HCT116 (cell line): Measurements from ENCODE around the gene INS. TPM values are rescaled to one million over a fixed set of nuclear protein-coding genes. Genes with fewer than 3 reads are reported as not detected.

Source experiments
- ATAC-seq: fragments of 200-7000 bp; cut with Tn5 transposase; 2 replicates; pipeline ENCODE4 v1.9.1; 2020; ENCODE audit warnings: mild to moderate bottlenecking, moderate library complexity
- BruUV-seq: library from RNA; stranded (reverse); fragments of 400-500 nt; replicated peaks from 2 replicates; lab custom pipeline; 2021; lab: Mats Ljungman, UMichigan
- CTCF ChIA-PET: fragments of 300-600 bp; sonication (Branson Sonifier 250); formaldehyde crosslinking; loops from one replicate; lab custom pipeline; 2021; ENCODE audit warnings: antibody characterized with exemption; lab: Charles Lee
- POLR2A ChIA-PET: fragments of 300-600, 350-600 bp; sonication (Branson Sonifier 250); formaldehyde crosslinking; loops from one replicate; lab custom pipeline; 2021; ENCODE audit warnings: antibody characterized with exemption; lab: Charles Lee
- RAD21 ChIA-PET, 2 experiments: fragments of 300-600 bp; sonication (Branson Sonifier 250); formaldehyde crosslinking; loops; one replicate each; lab custom pipeline; 2023; ENCODE audit warnings: low total read pairs in 2 of 2; ENCODE audit not compliant: uncharacterized antibody in 2 of 2, unreplicated experiment in 2 of 2, low non-redundant PET in 1 of 2; lab: Charles Lee
- DNase-seq: peaks from one replicate; pipeline ENCODE4 v3.0.0-alpha.2; 2010; ENCODE audit warnings: low read depth, low spot score
- H2AFZ ChIP-seq: fragments of 200-600 bp; shearing (Covaris generic), sonication (generic); 2 replicates; pipeline ENCODE4 v1.6.1; 2017; ENCODE audit warnings: low read depth, mixed run types, mixed read lengths, antibody characterized with exemption, low read length; ENCODE audit not compliant: poor library complexity, severe bottlenecking
- H3K27ac ChIP-seq: 2 replicates; pipeline ENCODE4 v1.5.1; 2012; ENCODE audit warnings: low read depth, low read length
- H3K27me3 ChIP-seq: fragments of 200-600 bp; sonication (generic); 2 replicates; pipeline ENCODE4 v1.6.1; 2016; ENCODE audit warnings: mixed run types, low read length, mixed read lengths; ENCODE audit not compliant: insufficient read depth
- H3K36me3 ChIP-seq, 2 experiments: fragments of 200-500 bp in 1 of 2; fragments of 200-600 bp in 1 of 2; sonication (Bioruptor generic) in 1 of 2; sonication (generic) in 1 of 2; 2 replicates each; pipeline versions ENCODE4 v1.5.1 to v1.6.1; 2014 to 2016; ENCODE audit warnings: low read length in 2 of 2, inconsistent platforms in 1 of 2, mixed read lengths in 1 of 2, mixed run types in 1 of 2; ENCODE audit not compliant: insufficient read depth in 2 of 2, control insufficient read depth in 1 of 2
- H3K4me1 ChIP-seq, 2 experiments: fragments of 200-600 bp in 1 of 2; sonication (generic) in 1 of 2; 2 replicates each; pipeline versions ENCODE4 v1.5.1 to v1.6.1; 2012 to 2017; ENCODE audit warnings: low read length in 2 of 2, inconsistent platforms in 1 of 2, mild to moderate bottlenecking in 1 of 2, mixed read lengths in 1 of 2, mixed run types in 1 of 2, moderate library complexity in 1 of 2; ENCODE audit not compliant: insufficient read depth in 2 of 2, control insufficient read depth in 1 of 2
- H3K4me2 ChIP-seq: fragments of 200-600 bp; sonication (generic); 2 replicates; pipeline ENCODE4 v1.6.1; 2017; ENCODE audit warnings: mixed run types, low read length, mixed read lengths
- H3K4me3 ChIP-seq, 2 experiments: fragments of 200-600 bp in 1 of 2; sonication (generic) in 1 of 2; replicated peaks in 1 of 2; 2 replicates each; pipeline ENCODE4 v1.5.1; 2011 to 2016; ENCODE audit warnings: low read length in 2 of 2, control low read depth in 1 of 2, low read depth in 1 of 2, mild to moderate bottlenecking in 1 of 2, mixed read lengths in 1 of 2, mixed run types in 1 of 2
- H3K79me2 ChIP-seq: fragments of 200-600 bp; sonication (generic); 2 replicates; pipeline ENCODE4 v1.6.1; 2017; ENCODE audit warnings: mild to moderate bottlenecking, mixed run types, low read length, moderate library complexity, mixed read lengths; ENCODE audit not compliant: insufficient read depth
- H3K9ac ChIP-seq: fragments of 200-600 bp; sonication (generic); 2 replicates; pipeline ENCODE4 v1.6.1; 2016; ENCODE audit warnings: low read length, mixed read lengths
- H3K9me2 ChIP-seq: fragments of 200-600 bp; sonication (generic), shearing (Covaris generic); 2 replicates; pipeline ENCODE4 v1.6.1; 2017; ENCODE audit warnings: mixed run types, mild to moderate bottlenecking, moderate library complexity; ENCODE audit not compliant: insufficient read depth
- H3K9me3 ChIP-seq, 2 experiments: fragments of 200-500 bp in 1 of 2; fragments of 200-600 bp in 1 of 2; sonication (Bioruptor generic) in 1 of 2; sonication (generic) in 1 of 2; 2 replicates each; pipeline ENCODE4 v1.6.1; 2014 to 2017; ENCODE audit warnings: low read length in 2 of 2, mixed read lengths in 2 of 2, inconsistent platforms in 1 of 2, low read depth in 1 of 2, mild to moderate bottlenecking in 1 of 2, mixed run types in 1 of 2, moderate library complexity in 1 of 2; ENCODE audit not compliant: control insufficient read depth in 1 of 2, insufficient read depth in 1 of 2
- H4K20me1 ChIP-seq: fragments of 200-600 bp; sonication (generic), shearing (Covaris generic); 2 replicates; pipeline ENCODE4 v1.6.1; 2017; ENCODE audit warnings: mixed run types, mild to moderate bottlenecking, moderate library complexity; ENCODE audit not compliant: insufficient read depth
- CBX3 ChIP-seq: IDR thresholded peaks from 2 replicates; pipeline ENCODE4 v1.6.1; 2012; ENCODE audit warnings: low read depth
- CEBPB ChIP-seq: IDR thresholded peaks from 2 replicates; pipeline ENCODE4 v1.6.1; 2012; ENCODE audit warnings: low read depth
- EGR1 ChIP-seq: IDR thresholded peaks from 2 replicates; pipeline ENCODE4 v1.6.1; 2012; ENCODE audit warnings: low read depth
- ELF1 ChIP-seq: IDR thresholded peaks from 2 replicates; pipeline ENCODE4 v1.6.1; 2012; ENCODE audit warnings: low read depth, borderline replicate concordance
- EZH2 ChIP-seq: fragments of 200-600 bp; sonication (generic); IDR thresholded peaks from 2 replicates; pipeline ENCODE4 v1.6.1; 2017; ENCODE audit warnings: antibody characterized with exemption, mixed run types
- FOSL1 ChIP-seq: IDR thresholded peaks from 2 replicates; pipeline ENCODE4 v1.6.1; 2012; ENCODE audit warnings: low read depth
- JUND ChIP-seq: IDR thresholded peaks from 2 replicates; pipeline ENCODE4 v1.6.1; 2012
- POLR2A ChIP-seq: IDR thresholded peaks from 2 replicates; pipeline ENCODE4 v1.7.0; 2011; ENCODE audit warnings: borderline replicate concordance; ENCODE audit not compliant: insufficient read depth, insufficient read length; ENCODE audit errors: extremely low read depth
- POLR2AphosphoS5 ChIP-seq: IDR thresholded peaks from 2 replicates; pipeline ENCODE4 v1.6.1; 2011; ENCODE audit warnings: mild to moderate bottlenecking, low read depth, low read length, moderate library complexity
- RAD21 ChIP-seq: IDR thresholded peaks from 2 replicates; pipeline ENCODE4 v1.6.1; 2012; ENCODE audit warnings: low read depth, mild to moderate bottlenecking
- SIN3A ChIP-seq: IDR thresholded peaks from 2 replicates; pipeline ENCODE4 v1.6.1; 2012; ENCODE audit warnings: low read depth
- SP1 ChIP-seq: IDR thresholded peaks from 2 replicates; pipeline ENCODE4 v1.6.1; 2012; ENCODE audit warnings: low read depth
- SRF ChIP-seq: IDR thresholded peaks from 2 replicates; pipeline ENCODE4 v1.6.1; 2012; ENCODE audit warnings: low read depth
- YY1 ChIP-seq: IDR thresholded peaks from 2 replicates; pipeline ENCODE4 v1.6.1; 2011; ENCODE audit warnings: low read length, low read depth, moderate library complexity, mild to moderate bottlenecking; ENCODE audit not compliant: insufficient replicate concordance; ENCODE audit errors: extremely low read depth
- intact Hi-C: fragments of 100-400 bp; cut with micrococcal nuclease; formaldehyde crosslinking; loops from 2 replicates; pipeline ENCODE4 v1.10.0; 2022
- total RNA-seq: library from RNA; stranded (reverse); gene quantifications from one replicate; pipeline ENCODE4 v1.2.1, GENCODE V29; 2021; ENCODE audit not compliant: unreplicated experiment
- TF ChIP-seq, protein P1 (sequence below): IDR thresholded peaks from 2 replicates; pipeline ENCODE4 v1.6.1; 2011; ENCODE audit warnings: mild to moderate bottlenecking, low read length, moderate library complexity; ENCODE audit not compliant: insufficient replicate concordance; ENCODE audit errors: extremely low read depth
- TF ChIP-seq, protein P2 (sequence below), 3 experiments: fragments of 200-600 bp in 1 of 3; sonication (generic) in 1 of 3; IDR thresholded peaks in 2 of 3; conservative IDR thresholded peaks in 1 of 3; 2 replicates each; pipeline ENCODE4 v1.5.1; 2012 to 2017; ENCODE audit warnings: low read depth in 2 of 3, low read length in 2 of 3, antibody characterized with exemption in 1 of 3, borderline replicate concordance in 1 of 3, control low read depth in 1 of 3, mild to moderate bottlenecking in 1 of 3, mixed read lengths in 1 of 3, mixed run types in 1 of 3, moderate library complexity in 1 of 3; ENCODE audit not compliant: insufficient read depth in 1 of 3
- TF ChIP-seq, protein P3 (sequence below): IDR thresholded peaks from 2 replicates; pipeline ENCODE4 v1.6.1; 2012
- TF ChIP-seq, protein P4 (sequence below): IDR thresholded peaks from 2 replicates; pipeline ENCODE4 v1.6.1; 2012

INS gene
- total RNA-seq, 1 experiment from 2014 or later, result 0.44 TPM

DNA sequence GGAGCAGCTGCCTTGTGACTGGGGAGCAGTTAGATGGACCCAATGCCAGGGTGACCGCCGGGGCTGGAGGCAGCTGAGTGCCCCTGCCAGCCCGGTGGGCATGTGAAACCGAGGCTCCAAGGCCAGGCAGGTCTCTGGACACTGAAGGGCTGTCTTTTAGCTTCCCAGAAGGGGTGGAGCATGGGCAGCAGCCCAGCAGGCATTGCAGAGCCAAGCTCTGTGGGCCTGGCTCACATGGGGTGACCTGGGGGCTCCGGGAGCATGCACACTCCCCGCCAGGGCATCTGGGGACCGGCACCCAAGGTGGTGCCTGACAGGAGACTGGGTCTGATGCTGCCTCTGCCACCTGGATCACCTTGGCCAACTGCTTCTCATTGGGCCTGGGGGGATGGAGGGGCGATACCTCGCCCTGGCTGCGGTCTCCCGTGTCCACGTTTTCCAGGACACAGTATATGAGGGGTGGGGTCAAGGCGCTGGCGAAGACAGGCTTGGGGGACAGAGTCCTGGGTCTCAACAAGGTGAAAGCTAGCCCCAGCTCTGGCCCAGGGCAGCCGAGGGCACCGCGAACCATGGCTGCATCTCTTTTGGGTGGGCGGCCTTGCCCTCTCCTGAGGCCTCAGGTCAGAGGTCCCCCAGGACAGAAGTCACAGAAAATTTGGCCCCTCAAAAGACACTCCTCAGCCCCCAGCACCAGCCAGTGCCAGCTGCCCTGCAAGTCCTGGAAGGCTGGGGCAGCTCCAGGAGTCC is 3.5 kb downstream of the INS start:
- DNase-seq (no peak), ATAC-seq (no peak)
- Histone ChIP-seq H3K4me3 (no peak overlapping the region), H3K36me3 (no peaks in the 10 kb centered on the region), H3K9ac (no peak overlapping the region), H2AFZ (no peak overlapping the region), H3K79me2 (no peaks in the 10 kb centered on the region), H3K4me1 (no peaks in the 10 kb centered on the region), H4K20me1 (no peaks in the 10 kb centered on the region), H3K4me2 (no peak overlapping the region), H3K27me3 (no peaks in the 10 kb centered on the region), H3K9me3 (no peaks in the 10 kb centered on the region), H3K27ac (no peak overlapping the region), H3K9me2 (no peaks in the 10 kb centered on the region)
- POLR2A ChIA-PET, result no interaction called here
- RAD21 ChIA-PET, result no interaction called here
- intact Hi-C loops, result no loop called here
- no TSS peak for BruUV-seq
- CTCF ChIA-PET, result interaction anchor here (1.1 to 2.9 kb wide), 4 partner anchors 29 to 505 kb away, joined by 3 to 40 read pairs (median 7); no protein-coding TSS in a partner anchor
- TF ChIP-seq EZH2, result no peak
- TF ChIP-seq POLR2AphosphoS5, result no peak
- TF ChIP-seq POLR2A, result no peak
- no peak for TF ChIP-seq JUND
- TF ChIP-seq, protein P1, sequence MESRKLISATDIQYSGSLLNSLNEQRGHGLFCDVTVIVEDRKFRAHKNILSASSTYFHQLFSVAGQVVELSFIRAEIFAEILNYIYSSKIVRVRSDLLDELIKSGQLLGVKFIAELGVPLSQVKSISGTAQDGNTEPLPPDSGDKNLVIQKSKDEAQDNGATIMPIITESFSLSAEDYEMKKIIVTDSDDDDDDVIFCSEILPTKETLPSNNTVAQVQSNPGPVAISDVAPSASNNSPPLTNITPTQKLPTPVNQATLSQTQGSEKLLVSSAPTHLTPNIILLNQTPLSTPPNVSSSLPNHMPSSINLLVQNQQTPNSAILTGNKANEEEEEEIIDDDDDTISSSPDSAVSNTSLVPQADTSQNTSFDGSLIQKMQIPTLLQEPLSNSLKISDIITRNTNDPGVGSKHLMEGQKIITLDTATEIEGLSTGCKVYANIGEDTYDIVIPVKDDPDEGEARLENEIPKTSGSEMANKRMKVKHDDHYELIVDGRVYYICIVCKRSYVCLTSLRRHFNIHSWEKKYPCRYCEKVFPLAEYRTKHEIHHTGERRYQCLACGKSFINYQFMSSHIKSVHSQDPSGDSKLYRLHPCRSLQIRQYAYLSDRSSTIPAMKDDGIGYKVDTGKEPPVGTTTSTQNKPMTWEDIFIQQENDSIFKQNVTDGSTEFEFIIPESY, result no peak
- TF ChIP-seq, protein P2, sequence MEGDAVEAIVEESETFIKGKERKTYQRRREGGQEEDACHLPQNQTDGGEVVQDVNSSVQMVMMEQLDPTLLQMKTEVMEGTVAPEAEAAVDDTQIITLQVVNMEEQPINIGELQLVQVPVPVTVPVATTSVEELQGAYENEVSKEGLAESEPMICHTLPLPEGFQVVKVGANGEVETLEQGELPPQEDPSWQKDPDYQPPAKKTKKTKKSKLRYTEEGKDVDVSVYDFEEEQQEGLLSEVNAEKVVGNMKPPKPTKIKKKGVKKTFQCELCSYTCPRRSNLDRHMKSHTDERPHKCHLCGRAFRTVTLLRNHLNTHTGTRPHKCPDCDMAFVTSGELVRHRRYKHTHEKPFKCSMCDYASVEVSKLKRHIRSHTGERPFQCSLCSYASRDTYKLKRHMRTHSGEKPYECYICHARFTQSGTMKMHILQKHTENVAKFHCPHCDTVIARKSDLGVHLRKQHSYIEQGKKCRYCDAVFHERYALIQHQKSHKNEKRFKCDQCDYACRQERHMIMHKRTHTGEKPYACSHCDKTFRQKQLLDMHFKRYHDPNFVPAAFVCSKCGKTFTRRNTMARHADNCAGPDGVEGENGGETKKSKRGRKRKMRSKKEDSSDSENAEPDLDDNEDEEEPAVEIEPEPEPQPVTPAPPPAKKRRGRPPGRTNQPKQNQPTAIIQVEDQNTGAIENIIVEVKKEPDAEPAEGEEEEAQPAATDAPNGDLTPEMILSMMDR (IDR thresholded peaks at IDR 0.05 in 2 of 3, conservative IDR thresholded peaks at IDR 0.05 in 1 of 3; ENCODE audit: borderline replicate concordance in 1 of 3, insufficient read depth in 1 of 3, low read depth in 2 of 3, low read length in 2 of 3), result no peak
- no peak for TF ChIP-seq SP1
- TF ChIP-seq, protein P3, sequence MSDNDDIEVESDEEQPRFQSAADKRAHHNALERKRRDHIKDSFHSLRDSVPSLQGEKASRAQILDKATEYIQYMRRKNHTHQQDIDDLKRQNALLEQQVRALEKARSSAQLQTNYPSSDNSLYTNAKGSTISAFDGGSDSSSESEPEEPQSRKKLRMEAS, result no peak
- TF ChIP-seq CEBPB, result no peak
- no peak for TF ChIP-seq SRF
- TF ChIP-seq, protein P4, sequence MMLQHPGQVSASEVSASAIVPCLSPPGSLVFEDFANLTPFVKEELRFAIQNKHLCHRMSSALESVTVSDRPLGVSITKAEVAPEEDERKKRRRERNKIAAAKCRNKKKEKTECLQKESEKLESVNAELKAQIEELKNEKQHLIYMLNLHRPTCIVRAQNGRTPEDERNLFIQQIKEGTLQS, result no peak
- no peak for TF ChIP-seq YY1
- no peak for TF ChIP-seq EGR1
- no peak for TF ChIP-seq FOSL1
- no peak for TF ChIP-seq CBX3
- TF ChIP-seq SIN3A, result no peak
- no peak for TF ChIP-seq RAD21
- TF ChIP-seq ELF1, result no peak
